Liver (tissue), 3 donors: Measurements from ENCODE around the gene MAP2K3.
"Not testable (repeated sequence)": the region's sequence is repeated elsewhere in the genome, so short reads cannot be mapped to it uniquely, and the experiment has no call there.

Experiments used
- NR2F2 ChIP-seq: IDR thresholded peaks from 2 replicates; pipeline ENCODE4 v1.6.1; 2016; ENCODE audit warnings: antibody characterized with exemption
- TF ChIP-seq, protein P1 (sequence below): IDR thresholded peaks from 2 replicates; pipeline ENCODE4 v1.6.1; 2016; ENCODE audit warnings: antibody characterized with exemption, mild to moderate bottlenecking
- TF ChIP-seq, protein P2 (sequence below): fragments of 150-350 bp; IDR thresholded peaks from 2 replicates; pipeline ENCODE4 v1.5.1; 2017; ENCODE audit warnings: improper control_type of control experiment, low read depth, low read length; ENCODE audit not compliant: missing input control
- donor health status: healthy.
- donor health status: healthy.

DNA sequence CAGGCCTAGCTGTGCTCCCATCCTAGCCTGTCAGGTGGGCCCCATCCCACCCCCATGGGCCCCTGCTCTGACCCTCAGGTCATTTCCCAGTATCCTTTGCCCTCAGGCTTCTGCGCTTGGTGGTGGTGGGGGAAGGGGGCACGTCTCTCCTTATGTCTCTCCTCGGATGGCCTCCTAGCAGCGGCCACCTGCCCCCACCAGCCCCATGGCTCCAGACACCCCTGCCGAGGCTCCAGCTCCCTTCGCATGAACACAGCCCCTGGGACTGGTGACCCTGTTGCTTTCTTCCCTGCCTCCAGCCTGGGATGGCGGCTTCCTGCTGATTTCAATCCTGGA is 64.4 kb downstream of the MAP2K3 start:
- TF ChIP-seq, protein P1, sequence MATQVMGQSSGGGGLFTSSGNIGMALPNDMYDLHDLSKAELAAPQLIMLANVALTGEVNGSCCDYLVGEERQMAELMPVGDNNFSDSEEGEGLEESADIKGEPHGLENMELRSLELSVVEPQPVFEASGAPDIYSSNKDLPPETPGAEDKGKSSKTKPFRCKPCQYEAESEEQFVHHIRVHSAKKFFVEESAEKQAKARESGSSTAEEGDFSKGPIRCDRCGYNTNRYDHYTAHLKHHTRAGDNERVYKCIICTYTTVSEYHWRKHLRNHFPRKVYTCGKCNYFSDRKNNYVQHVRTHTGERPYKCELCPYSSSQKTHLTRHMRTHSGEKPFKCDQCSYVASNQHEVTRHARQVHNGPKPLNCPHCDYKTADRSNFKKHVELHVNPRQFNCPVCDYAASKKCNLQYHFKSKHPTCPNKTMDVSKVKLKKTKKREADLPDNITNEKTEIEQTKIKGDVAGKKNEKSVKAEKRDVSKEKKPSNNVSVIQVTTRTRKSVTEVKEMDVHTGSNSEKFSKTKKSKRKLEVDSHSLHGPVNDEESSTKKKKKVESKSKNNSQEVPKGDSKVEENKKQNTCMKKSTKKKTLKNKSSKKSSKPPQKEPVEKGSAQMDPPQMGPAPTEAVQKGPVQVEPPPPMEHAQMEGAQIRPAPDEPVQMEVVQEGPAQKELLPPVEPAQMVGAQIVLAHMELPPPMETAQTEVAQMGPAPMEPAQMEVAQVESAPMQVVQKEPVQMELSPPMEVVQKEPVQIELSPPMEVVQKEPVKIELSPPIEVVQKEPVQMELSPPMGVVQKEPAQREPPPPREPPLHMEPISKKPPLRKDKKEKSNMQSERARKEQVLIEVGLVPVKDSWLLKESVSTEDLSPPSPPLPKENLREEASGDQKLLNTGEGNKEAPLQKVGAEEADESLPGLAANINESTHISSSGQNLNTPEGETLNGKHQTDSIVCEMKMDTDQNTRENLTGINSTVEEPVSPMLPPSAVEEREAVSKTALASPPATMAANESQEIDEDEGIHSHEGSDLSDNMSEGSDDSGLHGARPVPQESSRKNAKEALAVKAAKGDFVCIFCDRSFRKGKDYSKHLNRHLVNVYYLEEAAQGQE, result not testable (repeated sequence)
- TF ChIP-seq, protein P2, sequence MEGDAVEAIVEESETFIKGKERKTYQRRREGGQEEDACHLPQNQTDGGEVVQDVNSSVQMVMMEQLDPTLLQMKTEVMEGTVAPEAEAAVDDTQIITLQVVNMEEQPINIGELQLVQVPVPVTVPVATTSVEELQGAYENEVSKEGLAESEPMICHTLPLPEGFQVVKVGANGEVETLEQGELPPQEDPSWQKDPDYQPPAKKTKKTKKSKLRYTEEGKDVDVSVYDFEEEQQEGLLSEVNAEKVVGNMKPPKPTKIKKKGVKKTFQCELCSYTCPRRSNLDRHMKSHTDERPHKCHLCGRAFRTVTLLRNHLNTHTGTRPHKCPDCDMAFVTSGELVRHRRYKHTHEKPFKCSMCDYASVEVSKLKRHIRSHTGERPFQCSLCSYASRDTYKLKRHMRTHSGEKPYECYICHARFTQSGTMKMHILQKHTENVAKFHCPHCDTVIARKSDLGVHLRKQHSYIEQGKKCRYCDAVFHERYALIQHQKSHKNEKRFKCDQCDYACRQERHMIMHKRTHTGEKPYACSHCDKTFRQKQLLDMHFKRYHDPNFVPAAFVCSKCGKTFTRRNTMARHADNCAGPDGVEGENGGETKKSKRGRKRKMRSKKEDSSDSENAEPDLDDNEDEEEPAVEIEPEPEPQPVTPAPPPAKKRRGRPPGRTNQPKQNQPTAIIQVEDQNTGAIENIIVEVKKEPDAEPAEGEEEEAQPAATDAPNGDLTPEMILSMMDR, result not testable (repeated sequence)
- TF ChIP-seq NR2F2, result not testable (repeated sequence)
